EL (cell line): ENCODE results near the gene BAAT.
A peak's percentile ranks its signal among the peaks of the same experiment; 100 is the strongest.

Experiments used
- DNase-seq: peaks from one replicate; pipeline ENCODE4 v3.0.0-alpha.2; 2016

The BAAT gene

DNA sequence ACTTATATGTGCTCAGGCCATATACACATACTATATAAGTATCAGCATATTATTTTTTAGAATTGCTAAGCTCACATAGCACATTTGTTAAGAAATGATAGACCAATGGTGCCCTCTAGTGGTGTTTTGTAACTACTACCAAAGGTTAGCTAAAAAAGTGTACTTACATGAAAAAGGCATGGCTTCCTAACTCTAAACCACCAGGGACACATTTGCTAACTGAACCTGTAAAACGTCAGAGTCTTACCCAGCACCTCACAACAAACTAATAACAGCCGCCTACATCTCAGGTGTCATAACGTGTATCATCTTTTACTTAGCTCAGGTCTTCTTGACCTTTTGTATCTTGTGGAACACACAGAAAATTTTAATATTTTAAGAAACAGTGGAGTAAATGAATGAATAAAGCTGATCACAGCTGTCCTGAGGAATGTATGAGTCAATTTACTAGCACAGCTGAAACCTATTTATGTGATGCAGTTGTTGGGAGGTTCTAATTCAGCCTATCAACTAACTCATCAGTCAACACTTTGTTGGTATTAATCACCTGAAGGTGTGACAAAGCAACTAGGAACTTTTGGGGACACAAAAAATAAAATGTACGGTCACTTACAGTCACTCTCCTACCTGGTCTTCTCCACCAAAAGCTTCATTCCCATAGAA is 72.9 kb downstream of the BAAT start:
- DNase-seq = peak; percentile 70

GRCh38 chr9:101311191-101311590 is 73.6 kb downstream of the BAAT start:
- no peak for DNase-seq
